HUES6 (cell line): ENCODE data around the gene COBL.

Experiments used
- H3K27ac ChIP-seq: 2 replicates; pipeline ENCODE4 v1.7.0; 2013; ENCODE audit warnings: low read depth, mild to moderate bottlenecking, low read length, inconsistent platforms
- H3K27me3 ChIP-seq: 2 replicates; pipeline ENCODE4 v1.6.1; 2013; ENCODE audit warnings: low read length; ENCODE audit not compliant: control insufficient read depth, insufficient read depth
- H3K36me3 ChIP-seq: 2 replicates; pipeline ENCODE4 v1.6.1; 2013; ENCODE audit warnings: low read length; ENCODE audit not compliant: control insufficient read depth, insufficient read depth
- H3K4me1 ChIP-seq: 2 replicates; pipeline ENCODE4 v1.6.1; 2013; ENCODE audit warnings: low read length; ENCODE audit not compliant: control insufficient read depth, insufficient read depth
- H3K4me3 ChIP-seq: 2 replicates; pipeline ENCODE4 v1.5.1; 2013; ENCODE audit warnings: low read depth, low read length
- H3K9ac ChIP-seq: one replicate; pipeline ENCODE4 v1.6.1; 2013; ENCODE audit warnings: mild to moderate bottlenecking, low read length
- H3K9me3 ChIP-seq: 2 replicates; pipeline ENCODE4 v1.6.1; 2013; ENCODE audit warnings: low read depth, low read length; ENCODE audit not compliant: control insufficient read depth, insufficient read depth

COBL gene

DNA sequence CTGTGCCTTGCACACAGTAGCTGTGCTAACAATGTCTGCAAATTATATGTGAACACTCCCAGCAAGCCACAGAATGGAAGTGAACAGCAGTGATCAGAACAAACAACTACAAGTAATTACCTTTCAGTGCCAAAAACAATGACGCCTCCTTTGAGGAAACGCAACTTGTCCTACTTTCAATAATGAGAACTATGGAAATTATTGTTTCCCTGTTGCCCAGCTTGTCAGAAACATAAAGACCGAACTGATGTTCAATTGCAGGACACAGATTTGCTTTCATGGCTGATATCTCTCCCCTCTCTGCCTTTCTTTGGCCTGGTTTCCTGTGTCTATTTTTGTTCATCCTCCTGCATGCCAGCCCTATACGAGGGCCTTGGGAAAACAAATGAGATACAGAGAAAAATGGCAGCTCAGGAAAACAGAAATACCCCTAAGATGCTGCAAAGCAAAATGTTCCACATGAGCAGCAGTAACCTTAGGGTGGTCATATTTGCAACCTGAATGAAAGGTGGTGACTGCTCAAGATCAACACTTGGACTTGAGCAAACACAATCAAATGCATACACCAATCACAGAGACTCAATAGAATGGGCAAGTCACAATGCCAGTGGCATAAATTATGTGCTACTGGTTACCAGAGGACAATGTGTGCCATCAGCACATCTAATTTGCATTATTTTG is 26.8 kb downstream of the COBL start:
- H3K4me3 ChIP-seq, result no peak overlapping the region
- H3K27ac ChIP-seq, result no peak overlapping the region
- H3K36me3 ChIP-seq, result no peaks in the 10 kb centered on the region
- H3K9me3 ChIP-seq, result no peaks in the 10 kb centered on the region; the same call in 1 of the 2 replicates
- no peak overlapping the region for H3K9ac ChIP-seq
- H3K27me3 ChIP-seq, result no peaks in the 10 kb centered on the region
- peaks cover 29% of the 10 kb centered on the region for H3K4me1 ChIP-seq

DNA sequence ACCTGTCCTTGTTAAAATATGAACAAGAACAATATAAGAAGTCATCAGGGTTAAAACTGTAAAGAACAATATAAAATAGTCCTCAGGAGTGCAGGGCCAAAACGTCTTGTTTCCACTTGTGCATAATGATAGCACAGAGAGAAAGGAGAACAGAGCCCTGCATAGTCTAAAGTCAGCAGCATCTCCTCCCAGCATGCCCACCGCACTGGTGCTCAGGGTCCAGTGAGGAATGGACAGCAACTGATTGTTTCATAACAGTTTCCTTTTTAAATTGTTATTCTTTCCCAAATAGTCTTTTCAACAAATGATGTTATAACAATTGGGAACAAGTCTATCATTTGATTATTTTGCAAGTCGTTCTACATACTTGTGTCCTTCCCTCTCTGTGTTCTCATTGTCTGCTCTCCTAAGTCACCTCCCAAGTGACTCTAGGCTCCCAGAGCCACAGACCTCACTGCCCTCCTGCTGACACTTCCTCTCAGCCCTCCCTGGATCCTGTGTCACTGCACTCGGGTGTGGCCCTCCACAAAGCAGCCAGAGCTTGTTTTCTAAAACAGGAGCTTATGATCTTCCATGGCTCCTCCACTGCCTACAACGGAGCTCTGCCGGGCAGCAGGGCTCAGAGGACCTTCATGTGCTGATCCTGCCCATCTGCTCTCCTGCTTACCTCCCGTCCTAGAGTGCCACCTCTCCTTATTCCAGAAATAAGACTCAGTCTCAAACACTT is 27.6 kb downstream of the COBL start:
- H3K4me3 ChIP-seq, result no peak overlapping the region
- no peaks in the 10 kb centered on the region; the same call in 1 of the 2 replicates for H3K9me3 ChIP-seq
- peaks cover 29% of the 10 kb centered on the region for H3K4me1 ChIP-seq
- H3K27me3 ChIP-seq, result no peaks in the 10 kb centered on the region
- no peak overlapping the region for H3K9ac ChIP-seq
- H3K36me3 ChIP-seq, result no peaks in the 10 kb centered on the region
- H3K27ac ChIP-seq, result no peak overlapping the region

- Histone ChIP-seq H3K27ac (no peak overlapping the region), H3K9me3 (no peaks in the 10 kb centered on the region; the same call in 1 of the 2 replicates), H3K4me3 (no peak overlapping the region), H3K4me1 (peaks cover 23% of the 10 kb centered on the region), H3K9ac (no peak overlapping the region), H3K27me3 (no peaks in the 10 kb centered on the region), H3K36me3 (no peaks in the 10 kb centered on the region)
These were observed 30.2 kb downstream of the COBL start for GRCh38 chr7:51286401-51286800.

- Histone ChIP-seq H3K9me3 (no peaks in the 10 kb centered on the region), H3K27me3 (no peaks in the 10 kb centered on the region), H3K9ac (no peak overlapping the region), H3K27ac (no peak overlapping the region), H3K36me3 (no peaks in the 10 kb centered on the region), H3K4me1 (peaks cover 14% of the 10 kb centered on the region; the same call in 1 of the 2 replicates), H3K4me3 (no peak overlapping the region)
These were observed 36.5 kb downstream of the COBL start for GRCh38 chr7:51280156-51280555.

DNA sequence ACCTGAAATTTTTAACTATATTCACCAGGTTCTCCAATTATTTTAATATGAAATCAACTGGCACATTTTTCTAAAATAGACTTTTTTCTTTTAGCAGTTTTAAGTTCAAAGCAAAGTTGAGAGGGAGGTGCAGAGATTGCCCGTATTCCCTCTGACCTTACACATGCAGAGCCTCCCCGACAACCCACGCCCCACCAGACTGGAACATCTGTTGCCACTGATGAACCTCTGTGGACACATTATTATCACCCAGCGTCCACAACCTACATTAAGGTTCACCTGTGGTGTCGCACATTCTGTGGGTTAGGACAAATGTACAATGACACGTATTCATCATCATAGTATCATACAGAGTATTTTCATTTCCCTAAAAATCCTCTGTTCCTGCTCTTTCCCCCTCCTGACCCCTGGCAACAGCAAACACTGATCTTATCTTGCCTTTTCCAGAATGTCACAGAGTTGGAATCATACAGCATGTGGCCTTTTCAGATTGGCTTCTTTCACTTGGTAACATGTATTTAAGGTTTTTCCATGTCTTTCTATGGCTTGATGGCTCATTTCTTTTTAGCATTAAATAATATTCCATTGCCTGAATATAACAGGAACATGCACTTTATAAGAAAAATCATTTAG is 37.1 kb downstream of the COBL start:
- Histone ChIP-seq H3K36me3 (no peaks in the 10 kb centered on the region), H3K4me3 (no peak overlapping the region), H3K9ac (no peak overlapping the region), H3K27ac (no peak overlapping the region), H3K4me1 (peaks cover 14% of the 10 kb centered on the region; the same call in 1 of the 2 replicates), H3K9me3 (no peaks in the 10 kb centered on the region), H3K27me3 (no peaks in the 10 kb centered on the region)

- no peaks in the 10 kb centered on the region for H3K36me3 ChIP-seq
- H3K27me3 ChIP-seq, result no peaks in the 10 kb centered on the region
- no peak overlapping the region for H3K27ac ChIP-seq
- H3K4me1 ChIP-seq, result peaks cover 20% of the 10 kb centered on the region
- H3K9ac ChIP-seq, result no peak overlapping the region
- no peaks in the 10 kb centered on the region for H3K9me3 ChIP-seq
- no peak overlapping the region for H3K4me3 ChIP-seq
These were observed 37.8 kb downstream of the COBL start for GRCh38 chr7:51278797-51279196.

- no peak overlapping the region for H3K9ac ChIP-seq
- no peak overlapping the region for H3K4me3 ChIP-seq
- H3K9me3 ChIP-seq, result no peaks in the 10 kb centered on the region
- no peaks in the 10 kb centered on the region for H3K36me3 ChIP-seq
- peaks cover 20% of the 10 kb centered on the region for H3K4me1 ChIP-seq
- H3K27me3 ChIP-seq, result no peaks in the 10 kb centered on the region
- H3K27ac ChIP-seq, result no peak overlapping the region
These were observed 39.6 kb downstream of the COBL start for GRCh38 chr7:51276967-51277366.

GRCh38 chr7:51276091-51276605 is 40.5 kb downstream of the COBL start:
- no peaks in the 10 kb centered on the region for H3K27me3 ChIP-seq
- no peaks in the 10 kb centered on the region for H3K9me3 ChIP-seq
- no peak overlapping the region for H3K9ac ChIP-seq
- H3K27ac ChIP-seq, result no peak overlapping the region
- H3K4me3 ChIP-seq, result no peak overlapping the region
- no peaks in the 10 kb centered on the region for H3K36me3 ChIP-seq
- H3K4me1 ChIP-seq, result peaks cover 21% of the 10 kb centered on the region

DNA sequence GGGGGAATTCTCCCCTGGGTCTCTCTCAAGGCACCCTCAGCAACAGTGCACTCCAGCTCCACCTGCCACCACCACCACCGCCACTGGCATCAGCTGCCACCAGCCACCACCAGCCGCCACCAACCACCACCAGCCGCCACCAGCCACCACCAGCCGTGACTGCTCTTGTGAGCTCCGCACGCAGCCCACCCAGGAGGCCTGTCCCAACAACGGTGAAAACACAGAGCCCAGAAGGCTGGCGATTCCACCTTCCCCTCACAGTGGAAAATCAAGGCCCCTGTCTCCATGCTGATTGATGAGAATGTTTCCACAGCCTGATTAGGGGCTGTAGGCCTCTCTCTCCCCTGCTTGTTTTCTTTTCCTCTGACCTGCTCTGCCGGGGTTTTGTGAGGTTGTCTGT is 41.1 kb downstream of the COBL start:
- H3K9ac ChIP-seq, result no peak overlapping the region
- H3K9me3 ChIP-seq, result no peaks in the 10 kb centered on the region
- no peak overlapping the region for H3K27ac ChIP-seq
- H3K4me3 ChIP-seq, result no peak overlapping the region
- no peaks in the 10 kb centered on the region for H3K27me3 ChIP-seq
- peaks cover 22% of the 10 kb centered on the region for H3K4me1 ChIP-seq
- H3K36me3 ChIP-seq, result no peaks in the 10 kb centered on the region

- Histone ChIP-seq H3K4me3 (no peak overlapping the region), H3K27ac (no peak overlapping the region), H3K36me3 (no peaks in the 10 kb centered on the region), H3K4me1 (peaks cover 17% of the 10 kb centered on the region), H3K9me3 (no peaks in the 10 kb centered on the region), H3K9ac (no peak overlapping the region), H3K27me3 (no peaks in the 10 kb centered on the region)
These were observed 41.7 kb downstream of the COBL start for GRCh38 chr7:51274955-51275354.

DNA sequence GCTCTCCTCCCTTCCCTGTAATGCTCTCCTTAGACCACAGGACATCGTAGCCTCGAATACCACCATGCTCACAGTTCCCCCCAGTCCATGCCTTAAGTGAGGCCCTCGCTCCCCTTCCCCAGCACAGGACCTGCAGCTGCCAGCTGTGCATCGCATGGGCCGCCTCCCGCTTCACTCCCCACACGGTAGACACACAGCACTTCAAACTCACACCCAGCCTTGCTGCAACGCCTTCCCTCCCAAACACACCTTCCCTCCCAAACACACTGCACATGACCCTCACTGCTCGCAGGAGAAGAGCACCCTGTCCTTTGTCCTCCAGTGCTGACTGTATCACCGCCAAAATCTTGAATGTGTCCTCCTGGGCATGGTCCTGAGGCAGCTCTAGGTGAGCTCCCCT is 42.6 kb downstream of the COBL start:
- peaks cover 21% of the 10 kb centered on the region for H3K4me1 ChIP-seq
- H3K9me3 ChIP-seq, result no peaks in the 10 kb centered on the region
- no peak overlapping the region for H3K27ac ChIP-seq
- H3K27me3 ChIP-seq, result no peaks in the 10 kb centered on the region
- H3K4me3 ChIP-seq, result no peak overlapping the region
- no peaks in the 10 kb centered on the region for H3K36me3 ChIP-seq
- no peak overlapping the region for H3K9ac ChIP-seq
